HL-60/S4 treated with phorbol 12-myristate 13-acetate at 8.2 ng/mL for 4 days and 3 days (cell line): Measurements from ENCODE around the gene SMIM43.

Experiments used
- in situ Hi-C: fragments of 300-500 bp; cut with MboI; formaldehyde crosslinking; loops from 2 replicates; pipeline ENCODE4 v1.15.0; 2022; ENCODE audit warnings: low sequenced_read_pairs

SMIM43 gene

DNA sequence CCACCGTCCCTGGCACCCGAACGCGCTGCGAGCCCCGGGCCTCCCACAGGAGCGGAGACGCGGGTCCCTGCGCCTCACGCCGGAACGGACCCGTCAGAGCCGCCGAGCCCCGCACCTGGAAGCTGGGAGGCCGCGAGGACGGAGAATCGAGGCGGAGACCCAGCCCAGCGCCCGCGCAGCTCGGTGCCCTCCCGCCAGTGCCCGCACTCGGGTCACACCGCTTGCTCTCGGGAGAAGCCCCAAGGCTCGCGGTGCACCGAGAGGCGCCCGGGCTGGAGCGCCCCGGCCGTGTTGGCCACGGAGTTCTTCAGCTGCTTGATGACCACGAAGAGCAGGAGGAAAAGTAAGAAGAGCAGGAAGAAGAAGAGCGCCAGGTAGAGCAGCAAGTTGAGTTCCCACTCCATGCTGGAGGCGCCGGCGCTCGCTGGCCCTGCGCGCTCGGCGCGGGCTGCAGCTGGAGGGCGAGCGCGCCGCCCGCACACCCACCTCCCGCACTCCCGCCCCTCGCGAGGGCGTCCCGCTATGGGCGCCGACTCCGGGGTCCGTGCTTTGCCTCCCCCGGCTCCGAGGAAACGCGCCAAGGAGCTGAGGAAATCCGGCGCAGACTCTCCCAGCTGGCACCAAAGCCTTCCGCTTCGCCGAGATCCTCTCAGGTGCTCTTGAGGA lies at the start of gene SMIM43:
Gene SMIM43 (minus strand): TSS at position 463 of the 666 bp plus-strand sequence. CDS start 59 bp downstream, at position 404.
- in situ Hi-C loops: no loop called here

GRCh38 chr4:121814756-121815155 lies 49.8 kb upstream of the SMIM43 start:
- in situ Hi-C loops: no loop called here

DNA sequence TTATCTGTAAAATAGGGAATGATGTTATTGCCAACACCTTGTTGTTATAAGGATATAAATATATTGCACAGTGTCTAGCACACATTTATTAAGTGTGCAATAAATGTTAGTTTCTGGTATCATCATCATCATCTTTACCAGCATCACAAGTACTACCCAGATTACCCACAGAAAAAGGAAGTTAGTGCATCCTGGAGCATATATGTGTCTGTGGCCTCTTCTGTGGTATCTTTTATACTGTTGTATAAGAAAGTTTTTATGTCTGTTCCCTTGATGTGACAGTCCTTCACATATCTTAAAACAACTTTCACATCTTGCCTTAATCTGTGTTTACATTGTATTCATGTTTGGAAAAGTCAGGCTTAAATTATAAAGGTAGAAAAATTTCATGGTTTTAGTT lies 46.2 kb upstream of the SMIM43 start:
- in situ Hi-C loops: no loop called here

GRCh38 chr4:121806411-121806810 lies 41.4 kb upstream of the SMIM43 start:
- in situ Hi-C loops: no loop called here

DNA sequence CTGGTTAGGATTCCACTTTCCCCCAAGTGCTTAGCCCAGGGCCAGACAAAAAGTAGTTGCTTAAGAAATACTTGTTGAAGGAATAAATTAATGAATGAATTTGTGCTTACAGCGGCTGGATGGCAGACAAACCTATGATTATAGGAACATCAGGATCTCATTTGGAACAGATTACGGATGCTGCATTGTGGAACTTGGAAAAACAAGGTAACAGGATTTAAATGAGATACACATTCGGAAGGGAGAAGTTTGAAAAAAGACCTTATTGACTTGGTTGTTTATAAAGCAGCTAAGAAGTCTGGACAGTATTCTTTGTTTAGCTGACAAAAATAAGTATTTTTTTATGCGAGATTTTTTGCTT lies 36.7 kb upstream of the SMIM43 start:
- in situ Hi-C loops: no loop called here

GRCh38 chr4:121800961-121801714 lies 36.2 kb upstream of the SMIM43 start, which contains the start of gene EXOSC9:
TSS of gene EXOSC9 (plus strand) at chr4:121801323. CDS start at chr4:121801425, 102 bp downstream.
- in situ Hi-C loops: no loop called here

DNA sequence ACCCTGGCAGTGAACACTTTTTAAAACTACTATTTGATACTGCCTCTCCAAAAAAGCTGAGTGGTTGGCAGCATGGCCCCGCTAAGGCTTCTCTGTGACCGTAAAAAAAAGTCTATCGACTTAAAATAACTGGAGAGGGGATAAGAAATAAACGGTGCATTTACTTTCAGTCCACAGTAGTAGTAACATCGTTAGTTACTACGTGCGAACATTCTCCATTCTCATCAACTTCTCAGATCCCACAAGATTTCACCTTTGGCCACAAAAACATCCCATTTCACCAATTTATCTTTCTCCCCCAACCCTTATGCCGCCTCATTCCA lies 35.6 kb upstream of the SMIM43 start:
- in situ Hi-C loops: no loop called here

DNA sequence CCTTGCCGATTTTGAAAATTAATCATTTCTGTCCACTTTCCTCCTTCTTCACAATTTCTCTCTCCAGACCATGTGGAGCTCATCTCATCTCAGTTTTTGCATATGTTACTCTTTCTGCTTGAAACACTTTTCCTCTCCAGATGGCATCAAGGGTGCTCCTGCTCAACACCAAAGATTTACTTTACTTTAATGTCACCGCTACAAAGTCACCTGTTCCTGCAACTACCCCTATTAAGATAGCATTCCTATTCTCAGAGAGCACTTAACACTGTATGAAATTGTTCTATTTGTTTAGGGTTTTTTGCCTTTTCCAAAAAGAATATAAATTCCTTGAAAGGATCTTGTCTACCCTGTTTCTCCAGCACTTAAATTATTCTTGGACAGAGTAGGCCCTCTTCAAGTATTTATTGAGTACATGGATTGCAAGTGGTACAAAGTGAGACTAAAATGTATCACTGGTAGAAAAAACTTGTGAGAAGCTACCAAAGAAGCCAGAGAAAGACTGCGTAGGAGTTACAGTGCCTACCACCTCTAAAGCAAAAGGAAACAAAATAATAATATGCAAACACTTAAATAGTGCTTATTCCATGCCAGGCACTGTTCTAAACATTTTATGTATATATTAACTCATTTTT lies 35.0 kb upstream of the SMIM43 start:
- in situ Hi-C loops: no loop called here

GRCh38 chr4:121799208-121799823 lies 34.4 kb upstream of the SMIM43 start:
- in situ Hi-C loops: no loop called here

- in situ Hi-C loops: no loop called here
Observed at GRCh38 chr4:121796283-121796682, 31.3 kb upstream of the SMIM43 start.

- in situ Hi-C loops: no loop called here
Observed at GRCh38 chr4:121794505-121795188, 29.7 kb upstream of the SMIM43 start.

DNA sequence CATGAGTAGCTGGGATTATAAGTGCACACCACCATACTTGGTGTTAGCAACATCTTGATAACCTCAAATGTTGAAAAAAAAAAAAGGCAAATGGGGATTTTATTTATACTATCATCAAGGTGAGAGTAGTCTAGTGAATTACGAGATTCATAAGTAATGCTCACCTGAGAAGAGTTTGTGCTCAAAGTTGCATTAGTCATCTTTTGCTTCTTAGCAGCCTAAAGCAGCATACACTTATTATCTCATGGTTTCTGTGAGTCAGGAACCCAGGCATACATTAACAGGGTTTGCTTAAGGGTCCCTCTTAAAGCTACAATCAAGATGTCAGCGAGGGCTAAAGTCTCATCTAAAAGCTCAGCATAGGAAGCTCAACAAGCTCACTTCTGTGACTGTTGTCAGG lies 28.0 kb upstream of the SMIM43 start:
- in situ Hi-C loops: no loop called here

DNA sequence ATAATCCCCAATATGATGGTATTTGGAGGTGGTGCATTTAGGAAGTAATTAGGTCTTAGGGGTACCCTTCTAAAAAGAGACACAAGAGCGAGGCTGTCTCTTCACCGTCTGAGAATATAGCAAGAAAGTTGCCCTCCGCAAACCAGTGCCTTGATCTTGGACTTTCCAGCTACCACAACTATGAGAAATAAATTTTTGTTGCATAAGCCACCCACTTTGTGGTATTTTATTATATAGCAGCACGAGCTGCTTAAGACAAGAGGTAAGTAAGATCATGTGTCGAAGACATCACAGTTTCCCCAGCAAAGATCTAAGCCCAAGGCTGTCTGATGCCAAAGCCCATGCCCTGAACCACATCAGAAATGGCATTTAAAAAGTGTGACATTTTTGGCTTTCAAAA lies 26.5 kb upstream of the SMIM43 start:
- in situ Hi-C loops: no loop called here

- in situ Hi-C loops: no loop called here
Observed at GRCh38 chr4:121790976-121791375, 26.0 kb upstream of the SMIM43 start.

DNA sequence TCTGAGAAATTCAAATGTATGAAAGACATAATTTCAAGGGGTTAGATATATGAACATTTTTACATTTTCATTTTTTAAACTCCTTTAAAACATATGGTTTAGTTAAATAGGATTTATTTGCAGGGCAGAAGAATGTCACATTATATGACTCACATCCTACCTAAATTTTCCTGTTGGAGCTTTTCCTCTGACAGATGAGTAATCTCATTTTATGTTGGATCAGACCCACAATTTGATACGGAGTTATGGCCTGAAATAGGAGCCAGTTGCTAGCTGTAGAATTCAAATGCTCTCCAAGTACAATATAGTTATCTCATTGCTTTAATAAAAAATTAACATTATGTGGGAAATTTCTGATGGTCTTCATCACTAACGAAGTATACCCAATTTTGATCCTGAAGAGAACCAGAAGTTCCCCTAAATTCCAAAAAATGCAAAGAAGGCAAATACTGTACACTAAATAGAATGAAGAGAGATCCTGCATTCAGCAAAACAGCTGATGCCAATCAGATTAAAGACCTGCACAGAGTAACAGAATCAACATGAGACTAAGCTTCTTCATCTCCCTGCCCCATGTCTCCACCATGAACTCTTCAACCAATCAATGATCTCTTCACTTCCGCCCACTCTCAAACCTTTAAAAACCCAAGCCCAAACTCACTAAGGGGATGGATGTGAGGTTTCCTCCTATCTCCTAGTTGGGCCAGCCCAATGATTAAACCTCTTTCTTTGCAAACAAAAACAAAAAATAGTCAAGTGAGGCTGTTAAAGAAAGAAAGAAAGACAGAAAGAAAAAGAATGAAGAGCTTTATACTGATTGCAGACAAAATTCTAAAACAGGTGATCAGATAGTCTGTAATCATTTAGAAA lies 25.2 kb upstream of the SMIM43 start:
- in situ Hi-C loops: no loop called here

DNA sequence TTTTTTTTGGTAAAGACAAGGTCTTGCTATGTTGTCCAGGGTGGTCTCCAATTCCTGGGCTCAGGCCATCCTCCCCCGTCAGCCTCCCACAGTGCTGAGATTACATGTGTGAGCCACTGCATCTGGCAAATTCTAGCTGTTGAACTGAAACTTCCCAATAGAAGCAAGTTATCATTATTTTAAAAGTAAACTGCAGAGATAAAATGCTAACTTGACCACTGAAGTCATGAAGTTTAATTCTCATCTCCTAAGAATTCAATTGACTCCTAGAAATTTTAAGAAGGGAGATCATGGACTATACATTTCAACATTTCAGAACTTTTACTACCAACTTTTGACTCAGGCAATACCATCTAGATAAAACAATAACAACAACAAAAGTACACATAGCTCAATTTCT lies 24.5 kb upstream of the SMIM43 start:
- in situ Hi-C loops: no loop called here

DNA sequence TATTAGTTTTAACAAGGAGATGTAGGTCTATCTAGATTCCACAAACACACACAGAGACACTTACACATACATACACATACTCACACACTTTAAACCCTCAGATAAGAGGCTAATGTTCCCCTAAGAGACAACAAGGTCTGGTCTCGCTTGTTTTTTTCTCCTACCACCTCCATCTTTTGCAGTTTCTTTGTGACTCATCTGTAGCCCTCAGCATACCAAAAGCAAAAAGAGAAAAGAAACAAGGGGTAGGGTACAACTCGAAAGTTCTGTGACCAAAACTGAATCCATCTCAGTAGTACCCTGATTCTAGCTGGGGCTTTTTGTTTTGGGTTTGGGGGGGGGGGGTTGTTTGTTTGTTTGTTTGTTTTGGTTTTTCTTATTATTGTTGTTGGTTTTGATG lies 23.9 kb upstream of the SMIM43 start:
- in situ Hi-C loops: no loop called here

- in situ Hi-C loops: no loop called here
Observed at GRCh38 chr4:121786221-121786620, 21.3 kb upstream of the SMIM43 start.

GRCh38 chr4:121785479-121785878 lies 20.5 kb upstream of the SMIM43 start:
- in situ Hi-C loops: no loop called here

DNA sequence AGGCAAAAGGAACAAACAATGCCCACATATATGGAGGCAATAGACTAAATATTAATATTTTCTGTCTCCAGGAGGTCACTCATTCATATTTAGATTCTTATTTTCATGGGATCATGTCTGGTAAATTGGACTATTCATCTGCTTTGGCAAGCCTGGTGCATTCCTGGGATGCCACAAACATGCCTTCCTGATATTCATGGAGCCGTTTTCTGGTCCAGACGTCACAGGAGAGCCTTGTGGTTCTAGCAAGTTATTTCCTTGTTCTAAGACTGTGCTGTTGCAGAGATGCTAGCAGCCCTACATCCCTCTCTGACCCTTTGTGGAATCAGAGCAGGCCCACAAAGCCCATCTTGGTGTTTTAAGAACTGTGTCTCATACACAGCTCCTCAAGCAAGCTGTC lies 20.0 kb upstream of the SMIM43 start:
- in situ Hi-C loops: no loop called here
